Measurements from ENCODE around the gene SERPINB12.

GRCh38 chr18:63544017-63544416 lies 1.8 kb downstream of the SERPINB12 start:
- TF ChIP-seq, protein P1, sequence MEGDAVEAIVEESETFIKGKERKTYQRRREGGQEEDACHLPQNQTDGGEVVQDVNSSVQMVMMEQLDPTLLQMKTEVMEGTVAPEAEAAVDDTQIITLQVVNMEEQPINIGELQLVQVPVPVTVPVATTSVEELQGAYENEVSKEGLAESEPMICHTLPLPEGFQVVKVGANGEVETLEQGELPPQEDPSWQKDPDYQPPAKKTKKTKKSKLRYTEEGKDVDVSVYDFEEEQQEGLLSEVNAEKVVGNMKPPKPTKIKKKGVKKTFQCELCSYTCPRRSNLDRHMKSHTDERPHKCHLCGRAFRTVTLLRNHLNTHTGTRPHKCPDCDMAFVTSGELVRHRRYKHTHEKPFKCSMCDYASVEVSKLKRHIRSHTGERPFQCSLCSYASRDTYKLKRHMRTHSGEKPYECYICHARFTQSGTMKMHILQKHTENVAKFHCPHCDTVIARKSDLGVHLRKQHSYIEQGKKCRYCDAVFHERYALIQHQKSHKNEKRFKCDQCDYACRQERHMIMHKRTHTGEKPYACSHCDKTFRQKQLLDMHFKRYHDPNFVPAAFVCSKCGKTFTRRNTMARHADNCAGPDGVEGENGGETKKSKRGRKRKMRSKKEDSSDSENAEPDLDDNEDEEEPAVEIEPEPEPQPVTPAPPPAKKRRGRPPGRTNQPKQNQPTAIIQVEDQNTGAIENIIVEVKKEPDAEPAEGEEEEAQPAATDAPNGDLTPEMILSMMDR (conservative IDR thresholded peaks at IDR 0.05; ENCODE audit: low read length): no peak
- no peak for TF ChIP-seq EZH2phosphoT487 (IDR thresholded peaks at IDR 0.05; ENCODE audit: borderline replicate concordance, low read depth, low read length)

All from OCI-LY7 (cell line).